ENCODE data around the gene SF3A2. TPM values are rescaled to one million over a fixed set of nuclear protein-coding genes. Genes with fewer than 3 reads are reported as not detected.

SF3A2 gene
- polyA plus RNA-seq, 3 donors, result 78.4 to 99.8 (median 85.6) TPM

GRCh38 chr19:2224754-2225349, 11.8 kb upstream of the SF3A2 start:
- DNase-seq, result no peak

- no peak for DNase-seq
These were observed 11.1 kb upstream of the SF3A2 start for GRCh38 chr19:2225415-2226050.

- no peak for DNase-seq
These were observed 10.4 kb upstream of the SF3A2 start for GRCh38 chr19:2226051-2226839.

GRCh38 chr19:2226840-2227360, 9.7 kb upstream of the SF3A2 start:
- no peak for DNase-seq

DNA sequence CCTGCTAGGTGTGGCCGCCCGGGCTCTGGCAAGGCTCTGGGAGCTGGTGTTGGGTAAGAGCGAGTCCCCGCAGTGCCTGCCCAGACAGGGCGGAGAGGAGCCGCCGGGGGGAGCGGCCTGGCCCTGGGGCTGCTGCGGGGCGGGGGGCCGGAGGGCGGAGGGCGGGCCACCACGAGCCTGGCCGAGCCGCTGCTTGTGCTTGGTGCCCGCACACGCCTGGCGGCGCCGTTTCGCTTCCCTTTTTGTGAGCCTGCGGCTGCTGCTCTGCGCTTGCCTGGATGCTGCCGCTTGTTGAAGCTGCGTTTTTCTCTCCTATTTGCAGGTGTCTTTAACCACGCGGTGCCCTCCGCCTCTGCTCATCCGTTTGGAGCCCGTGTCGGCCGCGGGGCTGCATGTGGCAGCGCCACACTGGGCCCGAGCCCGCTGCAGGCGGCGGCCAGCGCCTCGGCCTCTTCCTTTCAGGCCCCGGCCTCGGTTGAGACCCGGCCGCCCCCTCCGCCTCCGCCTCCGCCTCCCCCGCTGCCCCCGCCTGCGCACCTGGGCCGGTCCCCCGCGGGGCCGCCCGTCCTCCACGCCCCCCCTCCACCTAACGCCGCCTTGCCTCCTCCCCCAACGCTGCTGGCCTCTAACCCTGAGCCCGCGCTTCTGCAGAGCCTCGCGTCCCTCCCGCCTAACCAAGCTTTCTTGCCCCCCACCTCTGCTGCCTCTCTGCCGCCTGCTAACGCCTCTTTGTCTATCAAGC, 9.0 kb upstream of the SF3A2 start:
- no peak for DNase-seq

GRCh38 chr19:2228157-2229030, 8.2 kb upstream of the SF3A2 start:
- no peak for DNase-seq

GRCh38 chr19:2229103-2230032, 7.3 kb upstream of the SF3A2 start:
- DNase-seq, result no peak

DNA sequence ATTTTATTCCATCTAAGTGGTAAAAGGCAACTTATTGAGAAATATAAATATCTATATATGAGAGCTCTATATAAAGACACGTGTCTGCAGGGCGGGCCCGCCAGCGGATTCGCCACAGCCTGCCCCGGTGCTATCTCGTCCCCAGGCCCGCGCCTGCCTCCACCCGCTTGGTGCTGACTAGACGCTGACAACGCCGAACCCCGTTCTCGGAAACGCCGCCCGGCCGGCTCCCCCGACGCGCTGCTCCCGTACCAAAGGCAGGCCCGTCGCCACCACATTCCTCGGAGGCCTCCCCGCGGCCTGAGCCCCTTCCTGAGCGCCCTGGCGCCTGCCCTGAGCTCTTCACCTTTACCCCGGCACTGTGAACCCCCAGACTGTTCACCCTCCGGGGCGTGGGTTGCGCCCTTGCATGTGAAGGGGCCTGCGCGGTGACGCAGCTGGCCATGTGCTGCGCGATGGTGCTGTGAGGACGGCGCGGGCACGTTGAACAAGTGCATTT, 6.5 kb upstream of the SF3A2 start:
- DNase-seq, result no peak

DNA sequence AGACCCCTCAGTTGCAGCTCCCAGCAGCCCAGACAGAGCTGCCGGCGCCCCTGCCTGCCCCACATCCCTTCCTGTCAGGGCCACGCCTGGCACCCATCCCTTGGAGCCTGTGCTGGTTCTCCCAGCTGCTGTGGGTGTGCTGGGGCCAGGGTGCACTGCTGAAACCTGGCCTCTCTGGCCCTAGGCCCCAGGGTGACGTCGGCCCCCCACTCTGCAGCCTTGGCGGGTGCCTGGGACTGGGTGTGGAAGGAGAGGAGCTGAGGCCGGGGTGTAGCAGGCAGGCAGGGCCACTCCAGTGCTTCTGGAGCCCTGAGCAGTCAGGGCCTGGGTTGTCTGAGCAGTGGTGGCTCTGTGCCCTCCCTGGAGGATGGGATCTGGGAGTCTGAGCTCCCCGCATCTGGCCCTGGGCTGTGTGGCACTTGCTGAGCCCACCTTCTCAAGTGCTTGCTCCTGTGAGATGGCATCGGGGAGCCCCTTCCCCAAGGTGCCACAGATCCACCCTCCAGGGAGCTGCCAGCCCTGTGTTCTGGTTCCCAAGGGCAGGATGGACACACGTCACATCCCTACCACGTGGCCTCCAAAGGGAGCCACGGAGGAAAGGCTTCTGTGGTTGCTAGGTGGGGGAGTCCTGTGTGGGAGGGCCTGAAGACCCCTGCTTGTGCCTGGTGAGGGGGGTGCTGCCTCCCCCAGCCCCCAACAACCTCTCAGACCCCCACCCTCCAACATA, 5.7 kb upstream of the SF3A2 start:
- no peak for DNase-seq

GRCh38 chr19:2231621-2232221, 4.9 kb upstream of the SF3A2 start:
- DNase-seq, result no peak

DNA sequence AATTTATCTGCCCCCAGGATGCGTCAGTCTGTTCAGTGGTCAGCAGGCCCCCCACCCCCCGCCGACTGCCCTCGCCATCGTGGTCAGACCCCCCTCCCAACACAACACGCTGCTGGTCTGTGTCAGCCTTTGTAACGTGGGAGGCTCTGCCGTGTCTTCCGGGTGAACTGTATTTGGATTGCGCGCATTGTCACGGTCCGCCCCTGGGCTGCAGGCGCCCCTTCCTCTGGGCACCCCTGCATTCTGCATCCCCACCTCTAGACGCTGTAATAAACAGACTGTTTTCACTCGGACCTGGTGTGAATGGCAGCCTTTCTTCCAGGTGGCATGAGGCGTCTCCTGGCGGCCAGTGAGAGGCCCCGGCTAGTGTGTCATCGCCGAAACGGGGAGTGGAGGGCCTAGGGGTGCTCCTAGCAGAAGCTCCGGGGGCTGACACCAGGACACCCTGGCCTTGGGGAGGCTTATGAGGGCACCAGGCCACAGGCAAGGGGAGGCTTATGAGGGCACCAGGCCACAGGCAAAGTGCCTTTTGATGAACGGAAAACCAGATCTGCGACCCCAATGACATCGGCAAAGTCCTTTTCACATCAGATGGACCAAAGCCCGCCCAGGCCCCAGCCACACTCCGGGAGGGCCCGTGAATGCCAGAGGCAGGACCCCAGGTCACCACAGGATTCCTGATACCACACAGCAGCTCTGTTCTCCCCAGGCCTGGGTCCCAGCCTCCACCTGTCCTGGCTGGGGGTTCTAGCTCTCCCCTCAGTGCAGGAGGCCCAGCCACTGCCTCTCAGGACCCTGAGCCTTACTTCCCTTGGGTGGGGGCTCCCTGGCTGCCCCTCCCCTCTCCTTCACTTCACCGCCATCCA, 4.1 kb upstream of the SF3A2 start:
- DNase-seq, result no peak

- no peak for DNase-seq
These were observed 2.9 kb upstream of the SF3A2 start for GRCh38 chr19:2233601-2234280.

GRCh38 chr19:2234996-2235380, 1.6 kb upstream of the SF3A2 start:
- DNase-seq, result no peak

DNA sequence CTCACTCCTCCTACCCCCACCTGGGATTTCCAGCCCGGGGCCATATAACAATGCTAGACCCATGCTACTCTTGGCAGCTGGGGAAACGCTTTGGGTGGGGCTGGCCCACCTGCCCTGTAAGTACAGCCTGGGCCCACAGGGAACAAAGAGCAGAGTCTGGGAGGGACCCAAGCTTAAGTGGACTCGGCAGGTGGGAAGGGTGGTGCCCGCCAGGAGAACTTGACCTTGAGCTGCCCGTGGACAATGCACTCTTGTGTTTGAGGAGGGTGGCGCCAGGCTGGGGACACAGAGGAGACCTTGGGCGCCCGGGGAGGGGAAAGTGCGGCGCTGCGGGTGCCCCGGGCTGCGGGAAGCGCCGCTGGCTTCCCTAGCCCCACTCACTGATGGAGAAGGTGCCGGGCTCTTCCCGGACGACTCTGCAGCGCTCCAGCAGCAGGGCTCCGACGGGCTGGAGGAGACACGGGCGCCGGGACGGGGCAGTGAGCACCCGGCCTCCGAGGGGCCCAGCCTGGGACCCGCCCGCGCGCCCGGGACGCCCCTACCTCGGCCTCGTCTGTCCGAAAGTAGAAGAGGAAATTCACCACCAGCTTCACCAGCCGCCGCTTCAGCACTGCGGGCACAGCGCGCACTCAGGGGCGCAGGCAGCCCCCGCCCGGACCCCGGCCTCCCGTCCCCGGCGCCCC, 1.1 kb upstream of the SF3A2 start:
- DNase-seq, result no peak

GRCh38 chr19:2236064-2236313, 635 bp upstream of the SF3A2 start:
- DNase-seq, result no peak

DNA sequence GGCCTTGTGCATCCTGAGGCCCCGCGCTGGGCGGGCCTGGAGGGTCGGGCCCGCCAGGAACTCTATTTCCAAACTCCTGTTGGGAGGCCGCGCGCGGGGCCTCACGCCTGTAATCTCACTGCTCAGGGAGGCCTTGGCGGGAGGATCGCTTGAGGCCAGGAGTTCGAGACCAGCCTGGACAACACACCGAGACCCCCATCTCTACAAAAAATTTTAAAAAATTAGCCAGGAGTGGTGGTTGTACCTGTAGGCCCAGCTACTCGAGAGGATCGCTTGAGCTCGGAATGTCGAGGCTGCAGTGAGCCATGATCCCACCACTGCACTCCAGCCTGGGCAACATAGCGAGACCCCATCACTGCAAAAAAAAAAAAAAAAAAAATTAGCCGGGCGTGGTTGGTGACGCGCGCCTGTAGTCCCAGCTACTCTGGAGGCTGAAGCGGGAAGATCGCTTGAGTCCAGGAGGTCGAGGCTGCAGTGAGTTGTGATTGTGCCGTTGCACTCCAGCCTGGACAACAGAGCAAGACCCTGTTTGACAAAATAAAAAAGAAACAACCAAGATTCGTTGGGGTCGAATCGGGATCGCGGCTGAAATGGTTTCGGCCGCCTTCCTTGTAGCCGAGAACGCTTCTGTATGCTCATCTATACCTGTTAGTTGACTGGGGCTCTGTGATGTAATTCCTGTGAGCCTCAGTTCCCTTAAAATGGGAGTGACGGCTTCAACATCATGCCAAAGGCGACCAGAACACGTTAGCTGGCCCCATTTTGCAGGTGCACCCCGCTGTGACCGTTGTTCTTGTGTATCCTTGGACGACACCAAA, 636 bp downstream of the SF3A2 start:
- DNase-seq, result no peak
